ENCODE results near the gene EFNA4.

Gene EFNA4

GRCh38 chr1:155083052-155083541, 19.6 kb downstream of the EFNA4 start (continued):
- no peak for TF ChIP-seq TSHZ1 (tag by site-specific recombination; IDR thresholded peaks at IDR 0.05; ENCODE audit: borderline replicate concordance)
- no peak for TF ChIP-seq ZNF558 (tag by site-specific recombination; IDR thresholded peaks at IDR 0.05)
- no peak for TF ChIP-seq ZNF350 (tag by site-specific recombination; IDR thresholded peaks at IDR 0.05)
- no peak for TF ChIP-seq ZNF138 (tag by site-specific recombination; IDR thresholded peaks at IDR 0.05; ENCODE audit: borderline replicate concordance)
- peak; percentile 58; the same call in 1 of the 2 replicates for TF ChIP-seq SCRT2 (tag by site-specific recombination; IDR thresholded peaks at IDR 0.05)
- no peak for TF ChIP-seq ZSCAN4 (tag by site-specific recombination; IDR thresholded peaks at IDR 0.05)
- no peak for TF ChIP-seq ZNF76 (tag by site-specific recombination; IDR thresholded peaks at IDR 0.05; ENCODE audit: borderline replicate concordance, low read depth)
- TF ChIP-seq ZNF843 (tag by site-specific recombination; IDR thresholded peaks at IDR 0.05) = no peak
- TF ChIP-seq ZNF514 (tag by site-specific recombination; IDR thresholded peaks at IDR 0.05) = no peak
- no peak for TF ChIP-seq AEBP2 (tag by site-specific recombination; IDR thresholded peaks at IDR 0.05; ENCODE audit: borderline replicate concordance)
- TF ChIP-seq ZSCAN30 (tag by site-specific recombination; IDR thresholded peaks at IDR 0.05) = no peak
- TF ChIP-seq SP3 (tag by site-specific recombination; IDR thresholded peaks at IDR 0.05) = peak; percentile 25; the same call in 1 of the 2 replicates
- TF ChIP-seq RBAK (tag by site-specific recombination; IDR thresholded peaks at IDR 0.05) = no peak

GRCh38 chr1:155083865-155084721, 20.6 kb downstream of the EFNA4 start:
- CTCF ChIA-PET = interaction anchor here (0.6 to 4.5 kb wide), 24 partner anchors 11 to 524 kb away, joined by 3 to 117 read pairs (median 6); partner anchors contain the start of genes EFNA4, KRTCAP2, PMVK and SLC50A1
- Histone ChIP-seq H3K27ac (ENCODE audit: extremely low read depth, low read depth, low read length) (no peak overlapping the region), H3K4me3 (ENCODE audit: low read depth, low read length) (peak overlapping the region; percentile 37), H3K36me3 (ENCODE audit: control insufficient read depth in 2 of 2, insufficient read depth in 1 of 2, low read length in 2 of 2) (no peaks in the 10 kb centered on the region), H3K4me1 (ENCODE audit: control insufficient read depth, insufficient read depth, low read length) (peaks cover 14% of the 10 kb centered on the region), H3K9me3 (ENCODE audit: control insufficient read depth, insufficient read depth, low read depth, low read length) (no peaks in the 10 kb centered on the region)
- POLR2A ChIA-PET = interaction anchor here (0.6 to 1.6 kb wide), 8 partner anchors 21 to 1090 kb away, joined by 3 to 9 read pairs (median 4); partner anchors contain the start of genes ADAM15, EFNA4 and KRTCAP2
- TF ChIP-seq GLIS2 (tag by site-specific recombination; IDR thresholded peaks at IDR 0.05) (peak; percentile 65; the same call in 1 of the 2 replicates), EGR2 (tag by site-specific recombination; IDR thresholded peaks at IDR 0.05; ENCODE audit: low read depth) (peak; percentile 40), ZFHX2 (tag by site-specific recombination; conservative IDR thresholded peaks at IDR 0.05) (peak; percentile 76), ZBTB10 (tag by site-specific recombination; IDR thresholded peaks at IDR 0.05) (0 out of 2 replicates have a peak, but pooled peaks have one; percentile 21), ZNF341 (tag by site-specific recombination; IDR thresholded peaks at IDR 0.05; ENCODE audit: low read depth) (no peak), ZNF510 (tag by site-specific recombination; IDR thresholded peaks at IDR 0.05; ENCODE audit: insufficient replicate concordance) (no peak), YY2 (tag by site-specific recombination; IDR thresholded peaks at IDR 0.05) (peak; percentile 75), MZF1 (tag by site-specific recombination; IDR thresholded peaks at IDR 0.05; ENCODE audit: borderline replicate concordance) (peak; percentile 77; the same call in 1 of the 2 replicates), PRDM4 (tag by site-specific recombination; IDR thresholded peaks at IDR 0.05) (peak; percentile 30)
